ENCODE results near the gene TRMT1L.

The TRMT1L gene

GRCh38 chr1:185111873-185112272 lies 44.9 kb downstream of the TRMT1L start:
- no peak for FAIRE-seq

GRCh38 chr1:185110145-185110544 lies 46.6 kb downstream of the TRMT1L start:
- FAIRE-seq = no peak

DNA sequence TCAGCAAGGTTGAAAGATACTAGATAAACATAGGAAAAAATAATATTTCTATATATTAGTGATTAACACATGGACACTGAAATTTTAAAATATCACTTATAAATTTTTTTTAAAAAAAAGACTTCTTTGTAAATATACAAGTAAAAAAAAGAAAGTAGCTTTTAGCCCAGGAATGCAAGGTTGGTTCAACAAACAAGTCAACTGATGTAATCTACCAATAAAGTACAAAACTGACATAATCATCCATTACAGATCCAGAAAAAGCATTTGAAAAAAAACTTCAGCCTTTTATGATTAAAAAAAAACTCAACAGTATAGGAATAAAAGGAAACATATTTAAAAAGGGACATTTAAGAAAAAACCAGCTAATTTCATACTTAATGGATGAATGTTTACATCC lies 48.4 kb downstream of the TRMT1L start:
- no peak for FAIRE-seq

DNA sequence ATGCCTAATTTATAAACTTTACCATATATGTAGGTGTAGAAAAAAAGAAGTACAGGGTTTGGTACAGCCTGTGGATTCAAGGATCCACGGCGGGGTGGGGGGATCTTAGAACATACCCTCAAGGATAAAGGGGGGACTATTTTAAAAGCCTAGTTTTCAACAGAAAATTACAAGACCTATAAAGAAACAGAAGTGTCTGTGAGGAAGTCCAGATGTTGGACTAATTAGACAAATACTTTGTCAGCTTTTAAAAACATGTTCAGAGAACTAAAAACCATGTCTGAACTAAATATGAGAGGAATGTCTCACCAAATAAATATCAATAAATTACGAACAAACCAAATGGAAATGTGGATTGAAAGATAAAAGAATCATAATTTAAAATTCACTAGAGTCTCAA lies 51.6 kb downstream of the TRMT1L start:
- FAIRE-seq = no peak

DNA sequence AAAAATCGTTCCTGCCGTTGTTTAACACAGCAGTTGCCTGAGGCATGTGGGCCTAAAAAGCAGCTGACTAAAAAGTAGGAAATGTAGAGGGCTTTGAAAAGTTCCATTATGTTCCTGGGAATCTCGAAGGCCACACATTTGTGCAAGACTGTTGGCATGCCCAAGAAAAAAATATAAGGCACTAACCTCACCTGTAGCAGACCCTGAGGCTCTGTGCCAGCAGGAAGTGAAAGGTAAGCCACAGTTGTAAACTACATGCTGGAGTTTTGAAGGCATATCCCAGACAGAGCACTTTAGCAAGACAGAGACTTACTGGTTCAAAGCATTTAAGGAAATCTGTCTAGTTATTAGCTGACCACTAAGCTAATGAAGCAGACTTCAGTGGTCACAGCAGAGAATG lies 52.7 kb downstream of the TRMT1L start:
- no peak for FAIRE-seq

- FAIRE-seq = peak; percentile 93
Observed at GRCh38 chr1:185096531-185096930, 60.2 kb downstream of the TRMT1L start.

- FAIRE-seq = peak; percentile 27
Observed at GRCh38 chr1:185094761-185095160, 62.0 kb downstream of the TRMT1L start.

DNA sequence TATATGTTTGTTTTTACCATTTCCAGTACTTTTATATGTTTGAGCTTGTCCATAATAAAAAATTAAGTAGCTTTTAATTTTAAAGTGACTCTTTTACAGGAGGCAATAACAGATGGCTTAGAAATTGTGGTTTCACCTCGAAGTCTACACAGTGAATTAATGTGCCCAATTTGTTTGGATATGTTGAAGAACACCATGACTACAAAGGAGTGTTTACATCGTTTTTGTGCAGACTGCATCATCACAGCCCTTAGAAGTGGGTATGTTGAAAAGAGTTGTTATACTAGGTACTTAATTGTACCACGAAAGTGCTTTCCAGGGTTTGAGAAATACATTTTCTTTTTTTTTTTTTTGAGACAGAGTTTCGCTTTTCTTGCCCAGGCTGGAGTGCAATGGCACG lies 65.3 kb downstream of the TRMT1L start:
- FAIRE-seq = peak; percentile 93

DNA sequence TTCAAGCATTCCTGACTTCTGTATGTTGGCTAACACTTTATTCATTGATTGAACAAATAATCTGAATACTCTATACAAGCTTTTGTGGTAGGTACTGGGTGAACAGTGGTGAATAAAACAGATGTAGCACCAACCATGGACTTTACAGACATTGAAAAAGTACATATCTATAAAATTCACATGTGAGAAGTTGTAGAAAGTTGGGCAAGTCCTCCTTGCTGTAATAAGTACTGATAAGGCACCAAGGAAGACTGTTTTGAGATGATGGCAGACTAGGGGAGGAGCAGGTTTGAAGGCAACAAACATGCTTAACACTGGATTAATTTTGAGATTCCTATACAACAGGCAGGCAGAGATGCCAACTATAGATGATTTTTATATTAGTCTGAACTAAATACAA lies 69.0 kb downstream of the TRMT1L start:
- no peak for FAIRE-seq

- no peak for FAIRE-seq
Observed at GRCh38 chr1:185087101-185087500, 69.7 kb downstream of the TRMT1L start.

GRCh38 chr1:185083818-185084217 lies 72.9 kb downstream of the TRMT1L start:
- FAIRE-seq = no peak

DNA sequence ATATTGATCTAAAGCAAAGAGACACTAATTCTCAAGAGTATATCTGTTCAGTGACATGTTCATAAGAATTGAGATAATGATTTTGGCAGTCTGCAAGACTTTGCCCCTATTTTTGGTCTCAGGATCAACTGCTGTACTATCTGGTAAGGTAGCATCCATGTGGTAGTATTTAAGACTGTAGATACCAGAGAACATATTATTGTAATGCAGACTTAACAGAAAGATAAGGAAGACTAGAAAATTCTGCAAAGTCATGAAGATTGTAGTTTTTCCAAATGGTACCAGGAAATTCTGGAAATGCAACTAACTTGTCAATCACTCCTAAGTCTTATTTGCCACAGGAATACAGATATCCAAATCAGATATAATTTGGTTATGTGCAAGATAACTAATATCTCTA lies 76.3 kb downstream of the TRMT1L start:
- no peak for FAIRE-seq

GRCh38 chr1:185077374-185077773 lies 79.4 kb downstream of the TRMT1L start:
- no peak for FAIRE-seq

DNA sequence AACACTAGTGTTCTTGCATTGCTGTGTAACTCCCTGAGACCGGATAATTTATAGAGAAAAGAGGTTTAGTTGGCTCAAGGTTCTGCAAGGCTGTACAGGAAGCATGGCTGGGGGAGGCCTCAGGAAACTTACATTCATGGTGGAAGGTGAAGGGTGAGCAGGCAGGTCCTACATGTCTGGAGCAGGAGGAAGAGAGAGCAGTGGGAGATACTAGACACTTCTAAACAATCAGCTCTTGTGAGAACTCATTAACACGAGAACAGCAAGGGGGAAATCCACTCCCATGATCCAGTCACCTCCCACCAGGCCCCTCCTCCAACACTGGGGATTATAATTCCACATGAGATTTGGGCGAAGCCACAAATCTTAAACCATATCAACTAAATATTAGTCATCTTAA lies 81.3 kb downstream of the TRMT1L start:
- no peak for FAIRE-seq

- FAIRE-seq = no peak
Observed at GRCh38 chr1:185074307-185074706, 82.4 kb downstream of the TRMT1L start.

GRCh38 chr1:185073725-185074124 lies 83.0 kb downstream of the TRMT1L start:
- FAIRE-seq = no peak

- FAIRE-seq = no peak
Observed at GRCh38 chr1:185070051-185070450, 86.7 kb downstream of the TRMT1L start.

DNA sequence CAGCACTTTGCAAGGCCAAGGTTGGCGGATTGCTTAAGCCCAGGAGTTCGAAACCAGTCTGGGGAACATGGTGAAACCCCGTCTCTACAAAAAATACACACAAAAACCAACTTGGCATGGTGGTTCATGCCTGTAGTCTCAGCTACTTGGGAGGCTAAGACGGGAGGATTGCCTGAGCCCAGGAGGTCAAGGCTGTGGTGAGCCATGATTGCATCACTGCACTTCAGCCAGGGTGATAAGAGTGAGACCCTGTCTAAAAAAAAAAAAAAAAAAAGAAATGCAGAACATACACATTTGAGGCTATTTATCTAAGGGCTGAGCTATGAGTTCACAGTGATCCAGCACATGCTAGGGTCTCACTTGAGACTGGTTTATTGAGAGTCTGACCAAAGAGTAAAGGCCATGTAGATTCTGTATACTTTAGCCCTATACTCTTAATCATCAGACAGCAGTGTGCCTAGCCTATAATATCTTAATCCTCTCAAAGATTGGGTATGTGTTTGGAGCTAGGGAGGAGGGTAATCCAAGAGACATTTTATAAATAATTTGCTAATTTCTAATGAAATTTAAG lies 87.5 kb downstream of the TRMT1L start:
- FAIRE-seq = no peak

DNA sequence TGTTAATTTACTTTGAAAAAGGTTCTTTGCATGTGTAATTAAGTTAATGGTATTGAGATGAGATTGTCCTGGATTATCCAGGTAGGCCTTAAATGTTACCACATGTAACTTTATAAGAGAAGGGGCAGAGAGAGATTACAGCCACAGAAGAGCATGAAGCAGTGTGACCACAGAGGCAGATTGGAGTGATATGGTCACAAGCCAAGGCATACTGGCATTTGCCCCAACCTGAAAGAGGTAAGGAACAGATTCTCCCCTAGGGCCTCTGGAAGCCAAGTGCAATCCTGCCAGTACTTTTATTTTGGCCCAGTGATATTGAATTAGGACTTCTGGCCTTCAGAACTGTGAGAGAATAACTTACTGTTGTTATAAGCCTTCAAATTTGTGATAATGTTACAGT lies 88.4 kb downstream of the TRMT1L start:
- no peak for FAIRE-seq

Data from islet of Langerhans (tissue), 1 donor.